Liver (tissue), 9 donors: ENCODE measurements around the gene SNX13. TPM values are rescaled to one million over a fixed set of nuclear protein-coding genes. Genes with fewer than 3 reads are reported as not detected.

Experiments used
- DNase-seq: peaks from one replicate; pipeline ENCODE4 v3.0.0-alpha.2; 2017; ENCODE audit warnings: low spot score
- H3K27ac ChIP-seq, 2 donors: one replicate each; pipeline ENCODE4 v1.7.0; 2013; ENCODE audit warnings: inconsistent platforms in 2 of 2, low read length in 2 of 2, control low read depth in 1 of 2, low read depth in 1 of 2, mild to moderate bottlenecking in 1 of 2
- H3K27me3 ChIP-seq, 4 donors: one replicate each; pipeline versions ENCODE4 v1.6.1 to v1.7.0; 2013; ENCODE audit warnings: low read length in 3 of 4, inconsistent platforms in 1 of 4, mild to moderate bottlenecking in 1 of 4, moderate library complexity in 1 of 4; ENCODE audit not compliant: control insufficient read depth in 4 of 4, insufficient read depth in 4 of 4
- H3K36me3 ChIP-seq, 4 donors: one replicate each; pipeline versions ENCODE4 v1.6.1 to v1.7.0; 2013; ENCODE audit warnings: low read length in 3 of 4, mild to moderate bottlenecking in 3 of 4, low read depth in 1 of 4, moderate library complexity in 1 of 4; ENCODE audit not compliant: control insufficient read depth in 4 of 4, insufficient read depth in 3 of 4
- H3K4me1 ChIP-seq, 4 donors: one replicate each; pipeline versions ENCODE4 v1.6.1 to v1.7.0; 2013; ENCODE audit warnings: low read length in 3 of 4, mild to moderate bottlenecking in 3 of 4, moderate library complexity in 1 of 4; ENCODE audit not compliant: control insufficient read depth in 4 of 4, insufficient read depth in 4 of 4
- H3K4me3 ChIP-seq, 3 donors: one replicate each; pipeline versions ENCODE4 v1.6.1 to v1.7.0; 2013; ENCODE audit warnings: low read length in 3 of 3, control low read depth in 1 of 3, low read depth in 1 of 3, mild to moderate bottlenecking in 1 of 3
- H3K9ac ChIP-seq, 2 donors: one replicate each; pipeline ENCODE4 v1.7.0; 2013; ENCODE audit warnings: low read length in 2 of 2, mild to moderate bottlenecking in 2 of 2, moderate library complexity in 2 of 2, control low read depth in 1 of 2, low read depth in 1 of 2
- H3K9me3 ChIP-seq, 4 donors: one replicate each; pipeline versions ENCODE4 v1.6.1 to v1.7.0; 2013; ENCODE audit warnings: low read length in 3 of 4; ENCODE audit not compliant: control insufficient read depth in 4 of 4
- EGR1 ChIP-seq, 2 donors: IDR thresholded peaks; 2 replicates each; pipeline ENCODE4 v1.6.1; 2016 to 2018; ENCODE audit warnings: antibody characterized with exemption in 2 of 2, low read depth in 2 of 2
- FOXA1 ChIP-seq: IDR thresholded peaks from 2 replicates; pipeline ENCODE4 v1.6.1; 2016; ENCODE audit warnings: antibody characterized with exemption
- FOXA2 ChIP-seq: IDR thresholded peaks from 2 replicates; pipeline ENCODE4 v1.6.1; 2016; ENCODE audit warnings: antibody characterized with exemption
- GABPA ChIP-seq, 2 donors: IDR thresholded peaks in 1 of 2; conservative IDR thresholded peaks in 1 of 2; 2 replicates each; pipeline ENCODE4 v1.6.1; 2016; ENCODE audit warnings: antibody characterized with exemption in 2 of 2, mild to moderate bottlenecking in 1 of 2, moderate library complexity in 1 of 2
- HNF4A ChIP-seq, 2 donors: conservative IDR thresholded peaks; 2 replicates each; pipeline ENCODE4 v1.6.1; 2016; ENCODE audit warnings: antibody characterized with exemption in 2 of 2, mild to moderate bottlenecking in 2 of 2
- HNF4G ChIP-seq: IDR thresholded peaks from 2 replicates; pipeline ENCODE4 v1.6.1; 2016; ENCODE audit warnings: antibody characterized with exemption
- JUND ChIP-seq, 2 donors: IDR thresholded peaks; 2 replicates each; pipeline ENCODE4 v1.6.1; 2016; ENCODE audit warnings: antibody characterized with exemption in 2 of 2
- NR2F2 ChIP-seq: IDR thresholded peaks from 2 replicates; pipeline ENCODE4 v1.6.1; 2016; ENCODE audit warnings: antibody characterized with exemption
- RAD21 ChIP-seq, 2 donors: IDR thresholded peaks; 2 replicates each; pipeline ENCODE4 v1.6.1; 2016; ENCODE audit warnings: antibody characterized with exemption in 2 of 2, mild to moderate bottlenecking in 2 of 2
- RXRA ChIP-seq, 2 donors: IDR thresholded peaks; 2 replicates each; pipeline ENCODE4 v1.6.1; 2017 to 2018; ENCODE audit warnings: antibody characterized with exemption in 2 of 2, mild to moderate bottlenecking in 1 of 2
- SP1 ChIP-seq: IDR thresholded peaks from 2 replicates; pipeline ENCODE4 v1.6.1; 2018; ENCODE audit warnings: antibody characterized with exemption, mild to moderate bottlenecking
- TAF1 ChIP-seq: conservative IDR thresholded peaks from 2 replicates; pipeline ENCODE4 v1.6.1; 2016; ENCODE audit warnings: antibody characterized with exemption, mild to moderate bottlenecking
- YY1 ChIP-seq: IDR thresholded peaks from 2 replicates; pipeline ENCODE4 v1.6.1; 2016; ENCODE audit warnings: antibody characterized with exemption, mild to moderate bottlenecking
- WGBS: extraction: QIAGEN DNeasy Blood & Tissue Kit; methylation state at CpG from one replicate; pipeline ENCODE4 v1.1.7; 2013; 5-methylcytosine and 5-hydroxymethylcytosine counted together
- polyA plus RNA-seq, 2 donors: library from polyadenylated mRNA; stranded (reverse) in 1 of 2; unstranded in 1 of 2; fragments of 200-250 nt in 1 of 2; fragments of >200 nt in 1 of 2; fragmentation: Nextera tagmentation in 1 of 2; extraction: Ambion mirVana in 1 of 2; gene quantifications; one replicate each; pipeline versions ENCODE4 v1.2.1 to v1.2.3, GENCODE V29; 2013 to 2015
- total RNA-seq, 2 donors: library from RNA; depleted of rRNA; stranded (reverse); fragments of >200 nt; gene quantifications; one replicate each; pipeline ENCODE4 v1.2.3, GENCODE V29; 2014
- TF ChIP-seq, protein P1 (sequence below): IDR thresholded peaks from 2 replicates; pipeline ENCODE4 v1.6.1; 2016; ENCODE audit warnings: antibody characterized with exemption
- TF ChIP-seq, protein P2 (sequence below): IDR thresholded peaks from 2 replicates; pipeline ENCODE4 v1.6.1; 2016; ENCODE audit warnings: antibody characterized with exemption, mild to moderate bottlenecking
- TF ChIP-seq, protein P3 (sequence below): IDR thresholded peaks from 2 replicates; pipeline ENCODE4 v1.6.1; 2016; ENCODE audit warnings: antibody characterized with exemption
- TF ChIP-seq, protein P4 (sequence below): IDR thresholded peaks from 2 replicates; pipeline ENCODE4 v1.6.1; 2016; ENCODE audit warnings: antibody characterized with exemption
- TF ChIP-seq, protein P5 (sequence below): fragments of 150-350 bp; IDR thresholded peaks from 2 replicates; pipeline ENCODE4 v1.5.1; 2017; ENCODE audit warnings: improper control_type of control experiment, low read depth, low read length; ENCODE audit not compliant: missing input control
- donor health status: healthy.
- donor health status: healthy.
- donor health status: healthy.
- donor health status: healthy.
- donor health status: healthy.

Gene SNX13
- total and polyA plus RNA-seq, 4 donors: 5.4 to 28.1 (median 14.0) TPM

DNA sequence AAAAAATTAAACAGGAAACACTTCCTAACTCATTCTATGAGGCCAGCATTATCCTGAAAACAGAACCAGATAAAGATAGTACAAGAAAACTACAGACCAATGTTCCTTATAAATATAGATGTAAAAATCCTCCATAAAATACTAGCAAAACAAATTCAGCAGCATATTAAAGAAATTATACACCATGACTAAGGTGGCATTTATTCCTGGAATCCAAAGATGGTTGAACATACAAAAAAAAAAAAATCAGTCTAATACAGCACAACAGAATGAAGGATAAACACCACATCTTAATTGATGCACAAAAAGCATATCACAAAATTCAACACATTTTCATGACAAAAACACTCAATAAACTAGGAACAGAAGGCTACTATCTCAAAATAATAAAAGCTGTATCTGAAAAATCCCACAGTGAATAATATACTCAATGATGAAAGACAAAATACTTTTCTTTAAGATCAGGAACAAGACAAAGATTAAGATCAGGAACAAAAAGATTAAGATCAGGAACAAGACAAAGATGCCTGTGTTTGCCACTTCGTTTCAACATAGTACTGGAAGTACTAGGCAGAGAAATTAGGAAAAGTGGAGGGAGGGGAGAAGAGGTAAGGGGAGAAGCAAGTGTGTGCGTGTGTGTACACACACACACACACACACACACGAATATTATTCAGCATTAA, 95.6 kb downstream of the SNX13 start:
- TF ChIP-seq HNF4A (conservative IDR thresholded peaks at IDR 0.05) (no peak), HNF4G (no peak), FOXA2 (no peak), NR2F2 (no peak), FOXA1 (no peak), TAF1 (no peak), EGR1 (IDR thresholded peaks at IDR 0.05; ENCODE audit: low read depth in 2 of 2) (no peak), RXRA (IDR thresholded peaks at IDR 0.05) (no peak), RAD21 (IDR thresholded peaks at IDR 0.05) (no peak), JUND (IDR thresholded peaks at IDR 0.05) (no peak), SP1 (no peak), GABPA (IDR thresholded peaks at IDR 0.05 in 1 of 2, conservative IDR thresholded peaks at IDR 0.05 in 1 of 2) (no peak), YY1 (no peak)
- TF ChIP-seq, protein P1, sequence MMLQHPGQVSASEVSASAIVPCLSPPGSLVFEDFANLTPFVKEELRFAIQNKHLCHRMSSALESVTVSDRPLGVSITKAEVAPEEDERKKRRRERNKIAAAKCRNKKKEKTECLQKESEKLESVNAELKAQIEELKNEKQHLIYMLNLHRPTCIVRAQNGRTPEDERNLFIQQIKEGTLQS: no peak
- TF ChIP-seq, protein P2, sequence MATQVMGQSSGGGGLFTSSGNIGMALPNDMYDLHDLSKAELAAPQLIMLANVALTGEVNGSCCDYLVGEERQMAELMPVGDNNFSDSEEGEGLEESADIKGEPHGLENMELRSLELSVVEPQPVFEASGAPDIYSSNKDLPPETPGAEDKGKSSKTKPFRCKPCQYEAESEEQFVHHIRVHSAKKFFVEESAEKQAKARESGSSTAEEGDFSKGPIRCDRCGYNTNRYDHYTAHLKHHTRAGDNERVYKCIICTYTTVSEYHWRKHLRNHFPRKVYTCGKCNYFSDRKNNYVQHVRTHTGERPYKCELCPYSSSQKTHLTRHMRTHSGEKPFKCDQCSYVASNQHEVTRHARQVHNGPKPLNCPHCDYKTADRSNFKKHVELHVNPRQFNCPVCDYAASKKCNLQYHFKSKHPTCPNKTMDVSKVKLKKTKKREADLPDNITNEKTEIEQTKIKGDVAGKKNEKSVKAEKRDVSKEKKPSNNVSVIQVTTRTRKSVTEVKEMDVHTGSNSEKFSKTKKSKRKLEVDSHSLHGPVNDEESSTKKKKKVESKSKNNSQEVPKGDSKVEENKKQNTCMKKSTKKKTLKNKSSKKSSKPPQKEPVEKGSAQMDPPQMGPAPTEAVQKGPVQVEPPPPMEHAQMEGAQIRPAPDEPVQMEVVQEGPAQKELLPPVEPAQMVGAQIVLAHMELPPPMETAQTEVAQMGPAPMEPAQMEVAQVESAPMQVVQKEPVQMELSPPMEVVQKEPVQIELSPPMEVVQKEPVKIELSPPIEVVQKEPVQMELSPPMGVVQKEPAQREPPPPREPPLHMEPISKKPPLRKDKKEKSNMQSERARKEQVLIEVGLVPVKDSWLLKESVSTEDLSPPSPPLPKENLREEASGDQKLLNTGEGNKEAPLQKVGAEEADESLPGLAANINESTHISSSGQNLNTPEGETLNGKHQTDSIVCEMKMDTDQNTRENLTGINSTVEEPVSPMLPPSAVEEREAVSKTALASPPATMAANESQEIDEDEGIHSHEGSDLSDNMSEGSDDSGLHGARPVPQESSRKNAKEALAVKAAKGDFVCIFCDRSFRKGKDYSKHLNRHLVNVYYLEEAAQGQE: no peak
- TF ChIP-seq, protein P3, sequence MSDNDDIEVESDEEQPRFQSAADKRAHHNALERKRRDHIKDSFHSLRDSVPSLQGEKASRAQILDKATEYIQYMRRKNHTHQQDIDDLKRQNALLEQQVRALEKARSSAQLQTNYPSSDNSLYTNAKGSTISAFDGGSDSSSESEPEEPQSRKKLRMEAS: no peak
- TF ChIP-seq, protein P4, sequence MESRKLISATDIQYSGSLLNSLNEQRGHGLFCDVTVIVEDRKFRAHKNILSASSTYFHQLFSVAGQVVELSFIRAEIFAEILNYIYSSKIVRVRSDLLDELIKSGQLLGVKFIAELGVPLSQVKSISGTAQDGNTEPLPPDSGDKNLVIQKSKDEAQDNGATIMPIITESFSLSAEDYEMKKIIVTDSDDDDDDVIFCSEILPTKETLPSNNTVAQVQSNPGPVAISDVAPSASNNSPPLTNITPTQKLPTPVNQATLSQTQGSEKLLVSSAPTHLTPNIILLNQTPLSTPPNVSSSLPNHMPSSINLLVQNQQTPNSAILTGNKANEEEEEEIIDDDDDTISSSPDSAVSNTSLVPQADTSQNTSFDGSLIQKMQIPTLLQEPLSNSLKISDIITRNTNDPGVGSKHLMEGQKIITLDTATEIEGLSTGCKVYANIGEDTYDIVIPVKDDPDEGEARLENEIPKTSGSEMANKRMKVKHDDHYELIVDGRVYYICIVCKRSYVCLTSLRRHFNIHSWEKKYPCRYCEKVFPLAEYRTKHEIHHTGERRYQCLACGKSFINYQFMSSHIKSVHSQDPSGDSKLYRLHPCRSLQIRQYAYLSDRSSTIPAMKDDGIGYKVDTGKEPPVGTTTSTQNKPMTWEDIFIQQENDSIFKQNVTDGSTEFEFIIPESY: no peak
- TF ChIP-seq, protein P5, sequence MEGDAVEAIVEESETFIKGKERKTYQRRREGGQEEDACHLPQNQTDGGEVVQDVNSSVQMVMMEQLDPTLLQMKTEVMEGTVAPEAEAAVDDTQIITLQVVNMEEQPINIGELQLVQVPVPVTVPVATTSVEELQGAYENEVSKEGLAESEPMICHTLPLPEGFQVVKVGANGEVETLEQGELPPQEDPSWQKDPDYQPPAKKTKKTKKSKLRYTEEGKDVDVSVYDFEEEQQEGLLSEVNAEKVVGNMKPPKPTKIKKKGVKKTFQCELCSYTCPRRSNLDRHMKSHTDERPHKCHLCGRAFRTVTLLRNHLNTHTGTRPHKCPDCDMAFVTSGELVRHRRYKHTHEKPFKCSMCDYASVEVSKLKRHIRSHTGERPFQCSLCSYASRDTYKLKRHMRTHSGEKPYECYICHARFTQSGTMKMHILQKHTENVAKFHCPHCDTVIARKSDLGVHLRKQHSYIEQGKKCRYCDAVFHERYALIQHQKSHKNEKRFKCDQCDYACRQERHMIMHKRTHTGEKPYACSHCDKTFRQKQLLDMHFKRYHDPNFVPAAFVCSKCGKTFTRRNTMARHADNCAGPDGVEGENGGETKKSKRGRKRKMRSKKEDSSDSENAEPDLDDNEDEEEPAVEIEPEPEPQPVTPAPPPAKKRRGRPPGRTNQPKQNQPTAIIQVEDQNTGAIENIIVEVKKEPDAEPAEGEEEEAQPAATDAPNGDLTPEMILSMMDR: no peak
- H3K36me3 ChIP-seq: peaks cover 1 to 11% (median 8%) of the 10 kb centered on the region in 4 donors
- H3K4me1 ChIP-seq: no peaks in the 10 kb centered on the region
- DNase-seq: no peak
- no peaks in the 10 kb centered on the region for H3K27me3 ChIP-seq
- no peak overlapping the region for H3K9ac ChIP-seq
- WGBS: 88% methylated on average over 3 of the region's 3 CpGs
- H3K4me3 ChIP-seq: no peak overlapping the region
- no peaks in the 10 kb centered on the region for H3K9me3 ChIP-seq
- H3K27ac ChIP-seq: no peak overlapping the region
